NCI-H2171 (cell line): ENCODE measurements around the gene MED12.
A peak's percentile ranks its signal among the peaks of the same experiment; 100 is the strongest.
"Not testable (repeated sequence)": the region's sequence is repeated elsewhere in the genome, so short reads cannot be mapped to it uniquely, and the experiment has no call there.

Experiments
- DNase-seq: peaks from one replicate; lab custom pipeline; 2025; lab: John Stamatoyannopoulos, UW

The MED12 gene

DNA sequence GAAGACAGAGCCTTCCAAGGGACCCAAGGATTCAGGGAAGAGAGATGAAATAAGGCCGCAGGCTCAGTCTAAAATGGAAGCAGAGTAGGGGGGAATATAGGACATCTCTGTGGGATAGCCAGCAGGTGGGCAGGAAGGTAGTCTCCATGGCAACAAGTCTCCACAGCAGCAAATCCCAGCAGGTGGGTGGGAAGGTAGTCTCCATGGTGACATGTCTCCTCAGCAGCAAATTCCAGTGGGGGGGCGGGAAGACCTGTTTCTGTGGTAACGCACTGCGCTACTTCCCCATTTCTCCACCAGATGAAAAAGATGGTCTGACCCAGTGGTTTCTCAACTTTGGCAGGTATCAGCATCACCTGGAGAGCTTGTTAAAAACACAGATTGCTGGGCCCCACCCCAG is 44.6 kb downstream of the MED12 start:
- DNase-seq: no peak

DNA sequence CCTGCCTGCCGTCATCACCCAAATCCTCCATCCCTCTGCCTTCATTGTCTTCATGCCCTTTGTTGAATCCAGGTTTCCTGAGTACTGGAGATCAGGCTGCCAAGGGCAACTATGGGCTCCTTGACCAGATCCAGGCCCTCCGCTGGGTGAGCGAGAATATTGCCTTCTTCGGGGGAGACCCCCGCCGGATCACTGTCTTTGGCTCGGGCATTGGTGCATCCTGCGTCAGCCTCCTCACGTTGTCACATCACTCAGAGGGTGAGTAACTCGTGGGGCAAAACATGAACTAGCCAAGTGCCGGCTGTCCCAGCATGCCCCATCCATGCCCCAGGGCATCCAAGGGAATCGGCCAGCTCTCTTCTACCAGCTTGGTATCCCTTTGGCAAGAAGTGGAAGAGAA is 45.7 kb downstream of the MED12 start:
- DNase-seq: no peak

DNA sequence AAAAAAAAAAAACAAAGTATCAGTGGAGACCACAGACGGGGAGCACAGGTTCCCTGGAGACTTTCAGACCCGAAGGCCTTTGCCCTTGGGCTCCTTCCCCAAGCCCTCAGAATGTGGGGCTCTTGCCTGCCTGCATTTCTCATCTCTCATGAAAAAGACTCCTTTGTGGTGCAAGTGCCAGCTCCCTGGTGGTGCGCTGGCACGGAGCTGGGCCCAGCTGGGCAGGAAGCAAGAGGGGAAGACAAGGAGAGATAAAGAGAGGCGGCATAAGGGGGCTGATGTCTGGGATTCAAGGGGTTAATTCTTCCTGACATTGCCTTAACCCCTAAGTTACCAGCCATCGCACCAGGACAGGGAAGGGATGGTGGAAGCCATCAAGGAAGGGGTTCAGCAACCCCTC is 48.1 kb downstream of the MED12 start:
- no peak for DNase-seq

DNA sequence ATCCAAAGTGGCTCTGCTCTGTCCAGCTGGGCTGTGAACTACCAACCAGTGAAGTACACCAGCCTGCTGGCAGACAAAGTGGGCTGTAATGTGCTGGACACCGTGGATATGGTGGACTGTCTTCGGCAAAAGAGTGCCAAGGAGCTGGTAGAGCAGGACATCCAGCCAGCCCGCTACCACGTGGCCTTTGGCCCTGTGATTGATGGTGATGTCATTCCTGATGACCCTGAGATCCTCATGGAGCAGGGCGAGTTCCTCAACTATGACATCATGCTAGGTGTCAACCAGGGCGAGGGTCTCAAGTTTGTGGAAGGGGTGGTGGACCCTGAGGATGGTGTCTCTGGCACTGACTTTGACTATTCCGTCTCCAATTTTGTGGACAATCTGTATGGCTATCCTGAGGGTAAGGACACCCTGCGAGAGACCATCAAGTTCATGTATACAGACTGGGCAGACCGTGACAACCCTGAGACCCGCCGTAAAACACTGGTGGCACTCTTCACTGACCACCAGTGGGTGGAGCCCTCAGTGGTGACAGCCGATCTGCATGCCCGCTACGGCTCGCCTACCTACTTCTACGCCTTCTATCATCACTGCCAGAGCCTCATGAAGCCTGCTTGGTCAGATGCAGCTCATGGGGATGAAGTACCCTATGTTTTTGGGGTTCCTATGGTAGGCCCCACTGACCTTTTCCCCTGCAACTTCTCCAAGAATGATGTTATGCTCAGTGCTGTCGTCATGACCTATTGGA is 48.8 kb downstream of the MED12 start:
- DNase-seq: no peak

DNA sequence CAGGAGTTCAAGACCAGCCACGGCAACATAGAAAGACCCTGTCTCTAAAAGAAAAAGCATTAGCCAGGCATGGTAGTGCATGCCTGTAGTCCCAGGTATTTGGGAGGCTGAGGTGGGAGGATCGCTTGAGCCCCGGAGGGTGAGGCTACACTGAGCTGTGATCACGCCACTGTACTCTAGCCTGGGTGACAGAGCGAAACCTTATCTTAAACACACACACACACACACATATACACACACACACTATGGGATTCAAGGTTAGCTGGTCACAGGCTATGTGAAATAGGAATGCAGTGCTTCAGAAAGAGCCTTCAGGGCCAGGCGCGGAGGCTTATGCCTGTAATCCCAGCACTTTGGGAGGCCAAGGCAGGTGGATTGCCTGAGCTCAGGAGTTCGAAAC is 49.7 kb downstream of the MED12 start:
- no peak for DNase-seq

DNA sequence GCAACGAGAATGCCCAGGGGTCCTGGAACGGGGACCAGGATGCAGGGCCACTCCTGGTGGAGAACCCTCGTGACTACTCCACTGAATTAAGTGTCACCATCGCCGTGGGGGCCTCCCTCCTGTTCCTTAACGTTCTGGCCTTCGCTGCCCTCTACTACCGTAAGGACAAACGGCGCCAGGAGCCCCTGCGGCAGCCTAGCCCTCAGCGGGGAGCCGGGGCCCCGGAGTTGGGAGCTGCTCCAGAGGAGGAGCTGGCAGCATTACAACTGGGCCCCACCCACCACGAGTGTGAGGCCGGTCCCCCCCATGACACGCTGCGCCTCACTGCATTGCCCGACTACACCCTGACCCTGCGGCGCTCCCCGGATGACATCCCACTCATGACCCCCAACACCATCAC is 51.2 kb downstream of the MED12 start:
- DNase-seq: no peak

DNA sequence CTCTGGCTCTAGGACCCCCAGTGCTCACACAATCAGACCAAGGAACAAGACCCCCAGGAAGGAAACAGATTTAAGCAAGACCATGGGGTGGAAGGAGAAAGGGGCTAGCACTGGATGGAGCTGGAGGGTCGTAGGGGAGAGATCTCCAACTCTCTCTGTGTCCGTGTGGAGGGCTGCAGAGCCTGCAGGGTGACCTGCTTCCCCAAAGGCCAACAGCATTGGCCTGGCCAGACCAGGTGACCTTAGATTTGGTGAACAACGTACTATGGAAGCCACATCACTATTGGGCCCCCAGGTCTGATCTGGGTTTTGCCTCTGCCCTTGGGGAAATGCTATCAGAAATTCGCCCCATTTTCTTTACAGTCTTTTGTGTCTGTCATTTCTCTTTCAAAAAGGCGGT is 52.3 kb downstream of the MED12 start:
- DNase-seq: no peak

DNA sequence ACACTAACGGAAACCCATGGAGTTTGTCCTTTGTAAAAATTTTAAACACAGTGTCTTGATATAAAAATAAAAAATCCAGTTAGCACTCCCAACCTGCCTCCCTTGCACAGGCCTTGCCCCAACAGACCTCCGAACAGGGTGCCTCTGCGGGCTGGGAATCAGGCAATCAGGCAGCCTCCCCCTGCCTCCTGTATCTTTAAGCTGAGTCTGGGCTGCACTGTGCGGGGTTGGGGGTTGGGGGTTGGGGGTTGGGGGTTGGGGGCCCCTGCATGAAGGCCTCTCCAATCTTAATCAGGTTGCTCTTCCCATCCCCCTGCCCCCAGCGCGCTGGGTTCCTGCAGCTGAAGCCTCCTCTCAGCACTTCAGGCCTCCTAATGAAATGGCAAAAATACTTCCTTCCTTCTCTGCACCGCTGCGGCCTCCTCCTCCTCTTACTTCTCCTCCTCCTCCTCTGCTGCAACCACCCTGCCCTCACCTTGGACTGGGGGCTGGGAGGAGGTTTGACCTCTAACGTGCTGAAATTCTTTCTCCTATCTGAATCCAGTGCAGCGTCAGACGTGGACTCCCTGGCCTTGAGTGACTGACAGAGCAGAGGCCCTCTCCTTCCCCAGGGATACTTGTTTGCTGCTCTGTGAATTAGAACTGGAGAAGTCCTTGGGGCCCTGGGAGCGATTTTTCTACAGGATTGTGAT is 52.9 kb downstream of the MED12 start:
- no peak for DNase-seq

DNA sequence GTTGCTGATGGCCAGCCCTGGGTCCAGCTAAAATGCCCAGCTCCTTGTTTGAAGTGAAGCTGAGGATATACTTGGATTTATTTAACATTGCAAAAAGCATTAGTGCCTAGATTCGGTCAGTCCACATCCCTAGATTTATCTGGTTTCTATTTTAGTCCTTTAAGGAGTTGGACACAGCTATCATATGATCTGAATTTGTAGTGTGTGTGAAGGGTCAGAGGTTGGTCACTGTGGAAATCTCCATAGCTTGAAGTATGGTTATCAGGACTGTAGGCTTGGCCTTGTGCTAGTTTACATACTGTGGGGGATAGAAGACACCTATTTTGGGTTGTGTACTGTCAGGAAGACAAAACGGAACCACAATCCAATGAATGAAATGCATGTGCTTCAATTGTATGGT is 55.0 kb downstream of the MED12 start:
- DNase-seq: no peak

DNA sequence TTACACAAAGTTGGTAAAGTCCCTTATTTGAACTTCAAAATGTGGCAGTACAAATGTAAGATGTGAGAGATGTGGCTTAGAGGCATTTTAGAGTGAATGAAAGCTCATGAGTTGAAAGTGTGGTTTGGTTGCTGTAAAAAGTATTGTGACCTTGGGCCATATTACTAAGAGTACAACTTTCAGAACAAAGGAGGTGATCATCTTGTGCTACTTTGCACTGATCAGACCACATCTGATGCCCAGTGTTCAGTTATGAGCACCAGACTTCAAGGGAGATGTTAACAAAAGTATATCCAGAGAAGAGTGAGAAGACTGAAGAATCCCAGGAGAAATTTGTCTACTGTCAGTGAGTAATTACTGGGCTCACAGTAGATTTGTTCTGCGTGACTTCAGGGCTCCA is 56.4 kb downstream of the MED12 start:
- DNase-seq: no peak

DNA sequence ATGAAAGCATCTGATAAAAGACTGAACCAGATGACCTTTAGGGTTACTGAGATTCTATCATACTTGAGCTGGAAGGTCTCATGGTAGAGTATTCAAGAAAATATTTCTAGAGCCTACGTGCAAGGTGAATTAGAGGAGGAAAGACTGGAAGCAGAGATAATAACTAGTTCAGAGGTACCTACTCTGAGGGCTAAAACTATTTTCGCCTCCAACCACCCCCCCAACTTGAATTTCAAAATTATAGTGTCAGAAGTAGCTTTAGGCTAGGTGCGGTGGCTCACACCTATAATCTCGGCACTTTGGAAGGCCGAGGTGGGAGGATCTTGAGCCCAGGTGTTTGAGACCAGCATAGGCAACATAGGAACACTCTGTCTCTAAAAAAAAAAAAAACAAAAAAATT is 57.1 kb downstream of the MED12 start:
- DNase-seq: no peak

DNA sequence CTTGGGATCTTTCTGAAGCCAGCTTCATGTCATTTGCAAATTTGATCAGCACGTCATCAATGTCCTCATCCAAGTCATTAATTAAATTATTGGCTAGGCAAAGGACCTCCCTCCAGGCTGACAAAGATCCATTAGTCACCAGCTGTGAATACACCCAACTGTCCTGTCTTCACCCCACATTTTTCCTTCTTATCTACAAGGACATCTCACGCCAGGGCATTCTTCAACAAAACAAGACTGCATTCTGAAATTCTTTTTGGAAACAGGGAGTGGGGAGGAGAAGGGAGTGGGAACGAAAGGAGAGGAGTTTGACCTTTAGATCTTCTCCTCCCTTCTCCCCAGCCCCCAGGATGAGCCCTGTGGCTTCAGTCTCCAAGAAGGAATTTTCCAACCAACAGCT is 58.9 kb downstream of the MED12 start:
- no peak for DNase-seq

DNA sequence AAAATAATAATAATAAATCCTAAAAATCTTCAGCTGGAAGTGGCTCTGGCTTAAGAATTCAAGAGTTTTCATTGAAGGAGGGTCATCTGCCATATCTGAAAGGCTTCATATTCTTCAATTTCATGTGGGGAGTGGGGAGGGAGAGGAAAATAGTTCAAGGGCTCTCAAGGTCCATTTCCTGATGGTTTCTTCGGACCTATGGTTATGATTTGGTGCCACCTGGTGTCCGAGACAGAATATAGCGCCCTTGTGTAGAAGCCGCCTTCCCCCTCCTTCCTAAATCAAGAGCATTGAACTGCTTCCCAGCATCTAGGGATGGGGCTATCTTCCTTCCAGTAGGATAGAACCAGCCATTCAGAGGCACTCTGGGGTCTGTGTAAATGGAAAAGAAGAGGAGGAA is 60.5 kb downstream of the MED12 start:
- DNase-seq: peak; percentile 21

DNA sequence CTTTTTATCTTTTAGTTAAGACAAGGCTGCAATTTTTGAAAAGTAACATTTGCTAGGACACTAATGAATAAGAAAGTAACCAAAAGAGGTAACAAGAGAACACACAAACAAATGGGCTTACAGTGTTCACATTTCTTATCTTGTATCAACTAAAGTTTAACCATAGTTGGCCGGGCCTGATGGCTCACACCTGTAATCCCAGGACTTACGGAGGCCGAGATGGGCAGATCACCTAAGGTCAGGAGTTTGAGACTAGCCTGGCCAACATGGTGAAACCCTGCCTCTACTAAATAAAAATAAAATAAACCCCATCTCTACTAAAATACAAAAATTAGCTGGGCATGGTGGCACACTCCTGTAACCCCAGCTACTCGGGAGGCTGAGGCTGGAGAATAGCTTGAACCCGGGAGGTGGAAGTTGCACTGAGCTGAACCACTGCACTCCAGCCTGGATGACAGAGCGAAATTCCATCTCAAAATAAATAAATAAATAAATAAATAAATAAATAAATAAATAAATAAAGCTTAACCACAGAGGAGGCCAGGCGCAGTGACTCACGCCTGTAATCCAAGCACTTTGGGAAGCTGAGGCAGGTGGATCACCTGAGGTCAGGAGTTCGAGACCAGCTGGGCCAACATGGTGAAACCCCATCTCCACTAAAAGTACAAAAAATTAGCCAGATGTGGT is 62.3 kb downstream of the MED12 start:
- not testable (repeated sequence) for DNase-seq

DNA sequence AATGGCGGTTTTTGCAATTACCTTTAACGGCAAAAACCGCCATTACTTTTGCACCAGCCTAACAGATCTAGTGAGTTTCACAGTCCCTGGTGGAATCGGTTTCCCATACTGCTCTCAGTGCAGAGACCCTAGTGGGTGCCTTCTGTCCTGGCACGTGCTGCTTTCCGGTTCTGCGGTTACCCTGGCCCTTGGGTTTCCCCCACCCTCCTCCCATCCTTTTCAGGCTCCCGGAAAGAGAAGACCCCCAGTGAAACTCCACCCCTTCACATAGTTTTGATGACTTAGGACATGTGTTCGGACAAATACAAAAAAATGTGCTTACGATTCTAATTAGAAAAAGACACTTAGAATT is 63.1 kb downstream of the MED12 start:
- DNase-seq: peak; percentile 23

DNA sequence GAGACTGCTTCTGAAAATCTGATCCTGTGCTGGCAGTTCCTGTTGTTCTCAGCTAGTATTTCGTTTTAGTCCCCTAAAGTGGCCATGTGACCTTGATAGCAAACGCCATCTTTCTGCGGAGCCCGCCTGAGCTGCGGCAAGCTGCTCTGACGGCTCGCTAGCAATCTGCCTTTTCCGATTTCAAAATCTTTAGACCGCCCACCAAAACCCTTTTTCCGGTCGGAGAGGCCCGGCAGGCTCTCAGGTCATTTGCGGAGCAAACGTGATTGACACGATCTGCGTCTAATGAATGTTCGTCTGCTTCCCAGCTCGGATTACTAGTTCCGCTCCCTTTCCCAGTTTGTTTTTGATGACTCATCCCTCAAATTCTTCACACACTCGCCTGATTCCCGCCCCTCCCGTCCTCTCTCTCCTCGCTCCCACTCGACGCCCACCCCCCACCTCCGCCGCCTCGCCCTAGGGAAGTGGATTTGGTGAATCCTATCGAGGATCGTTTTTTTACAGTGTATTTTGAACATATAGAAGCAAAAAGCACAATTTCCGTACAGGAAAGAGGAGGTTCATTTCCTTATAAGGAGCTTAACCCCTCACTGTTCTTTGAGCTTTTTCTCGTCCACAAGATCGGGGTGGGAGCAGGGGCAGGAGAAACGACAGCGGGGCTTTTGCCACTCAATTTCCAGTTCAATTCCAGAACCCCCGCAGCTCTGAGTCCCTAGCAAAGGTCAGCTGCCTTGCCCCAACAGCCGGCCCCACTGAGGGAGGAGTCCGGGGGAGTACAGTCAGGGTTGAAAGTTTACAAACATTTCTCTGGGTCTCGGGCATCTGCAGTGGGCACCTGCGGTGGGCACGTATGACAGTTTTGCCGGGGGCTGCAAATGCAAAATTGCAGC is 63.8 kb downstream of the MED12 start:
- DNase-seq: peak; percentile 84

DNA sequence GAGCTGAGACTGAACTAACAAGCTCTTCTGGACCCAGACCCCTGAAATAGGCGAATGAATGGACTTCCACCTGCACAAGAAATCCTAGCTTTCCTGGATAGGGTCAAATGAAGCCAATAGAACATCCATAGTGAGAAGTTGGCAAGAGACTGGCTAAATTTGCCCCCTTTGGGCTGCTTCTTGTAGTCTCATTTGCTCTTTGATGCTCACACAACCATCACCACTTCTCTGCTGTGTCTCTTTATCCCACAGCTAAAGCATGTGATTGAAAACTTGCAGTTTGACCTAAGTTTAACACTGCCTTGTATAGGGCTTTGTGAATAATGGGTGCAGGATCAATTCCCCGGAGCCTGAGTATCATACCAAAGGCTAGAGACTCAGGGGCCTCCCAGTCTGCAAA is 64.5 kb downstream of the MED12 start:
- DNase-seq: no peak

DNA sequence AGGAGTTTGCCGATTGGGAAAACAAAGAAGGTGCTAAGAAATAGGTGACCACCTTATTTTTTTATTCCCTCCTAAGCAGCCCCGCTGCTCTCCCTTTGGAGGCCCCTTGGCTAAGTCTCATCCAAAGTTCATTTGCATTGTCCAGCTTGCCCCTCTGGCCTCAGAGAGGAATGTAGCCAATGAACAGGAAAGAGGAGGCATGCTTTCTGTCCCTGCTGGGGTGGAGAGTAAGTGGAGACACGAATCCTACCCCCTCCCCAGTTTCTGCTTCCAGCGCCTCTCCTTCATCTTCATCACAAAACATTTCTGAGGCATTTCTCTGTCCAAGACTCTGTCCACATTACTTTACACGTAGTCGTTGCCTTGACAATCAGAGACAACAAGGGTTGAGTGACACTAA is 64.9 kb downstream of the MED12 start:
- no peak for DNase-seq

DNA sequence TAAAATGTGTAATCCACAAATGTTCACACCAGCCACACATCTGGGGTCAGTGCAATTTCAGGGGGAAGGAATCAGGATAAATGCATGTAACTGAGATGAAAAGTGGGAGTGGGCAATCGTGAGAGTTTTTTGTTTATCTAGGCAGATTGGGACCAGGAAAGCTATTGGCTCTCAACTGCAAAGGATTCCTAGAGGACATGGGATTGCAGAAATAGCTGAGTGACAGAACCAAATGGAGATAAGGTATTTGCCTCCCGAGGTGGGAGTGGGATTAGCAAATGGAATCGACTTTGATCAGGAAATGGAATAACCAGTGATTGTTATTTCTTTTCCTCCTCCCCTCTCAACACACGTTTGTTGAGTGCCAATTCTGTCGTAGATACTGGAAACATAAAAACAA is 65.7 kb downstream of the MED12 start:
- no peak for DNase-seq

DNA sequence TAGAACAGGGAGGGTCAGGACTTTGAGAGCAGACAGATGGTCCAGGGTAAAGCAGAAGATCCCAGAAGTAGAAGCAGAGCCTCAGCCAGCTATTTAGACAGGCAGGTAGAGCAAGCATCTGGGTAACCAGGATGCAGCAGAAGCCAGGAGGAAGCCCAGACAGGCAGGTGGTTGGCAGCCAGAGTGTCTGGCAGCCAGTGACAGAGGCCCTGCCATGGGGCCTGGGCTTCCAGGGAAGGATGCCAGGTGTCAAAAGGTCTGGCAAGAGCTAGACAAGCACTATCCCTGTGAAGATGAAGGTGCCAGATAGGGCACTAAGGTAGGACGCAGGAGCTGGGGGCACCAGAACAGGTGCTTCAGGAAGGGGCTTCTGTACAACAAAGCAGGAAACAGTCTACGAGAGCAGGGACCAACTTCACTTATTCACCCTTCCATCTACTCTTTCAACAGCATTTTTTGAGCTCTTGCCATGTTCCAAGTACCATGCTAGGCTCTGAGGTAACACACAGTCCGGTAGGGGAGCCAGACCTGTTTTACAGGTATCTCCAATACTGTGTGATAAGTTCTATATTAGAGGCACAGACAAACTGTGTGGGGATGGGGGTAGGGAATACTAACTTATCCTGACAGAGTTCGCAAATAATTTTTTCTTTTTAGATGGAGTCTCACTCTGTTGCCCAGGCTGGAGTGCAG is 66.6 kb downstream of the MED12 start:
- DNase-seq: peak; percentile 29

DNA sequence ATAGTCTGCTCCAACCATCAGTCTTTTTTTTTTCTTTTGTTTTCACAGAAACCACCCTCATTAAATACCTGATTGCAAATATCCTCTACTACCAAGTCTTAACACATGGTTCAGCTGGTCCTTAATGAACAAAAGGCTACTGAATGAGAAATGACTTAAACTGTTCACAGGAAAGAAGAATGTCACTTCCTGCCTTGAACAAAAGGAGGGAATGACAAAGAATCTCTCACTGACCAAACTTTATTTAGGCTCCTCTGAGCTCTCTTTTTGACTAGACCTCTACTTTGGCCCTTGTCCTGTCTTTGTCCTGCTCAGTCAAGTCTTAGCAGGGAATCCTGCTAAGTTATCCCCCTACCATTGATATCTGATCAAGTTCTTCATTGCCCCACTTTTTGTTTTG is 72.9 kb downstream of the MED12 start:
- no peak for DNase-seq
